A673 (cell line): Measurements from ENCODE around the gene PRRG1.

Experiments used
- CTCF ChIP-seq: fragments of 300-800, 200-600 bp; sonication (generic); conservative IDR thresholded peaks from 2 replicates; pipeline ENCODE4 v1.5.1; 2017; ENCODE audit warnings: low read depth, mild to moderate bottlenecking, antibody characterized with exemption, low read length, moderate library complexity, mixed read lengths
- EZH2 ChIP-seq: fragments of 200-600 bp; sonication (generic); IDR thresholded peaks from 2 replicates; pipeline ENCODE4 v1.6.1; 2017; ENCODE audit warnings: borderline replicate concordance, low read depth, mild to moderate bottlenecking, mixed read lengths, antibody characterized with exemption, low read length; ENCODE audit not compliant: poor library complexity, severe bottlenecking

GRCh38 chrX:37371578-37371991, 22.4 kb downstream of the PRRG1 start:
- TF ChIP-seq CTCF (no peak), EZH2 (no peak)
